ENCODE measurements around the gene TFPT. TPM values are rescaled to one million over a fixed set of nuclear protein-coding genes. Genes with fewer than 3 reads are reported as not detected.

The TFPT gene
- total and polyA plus RNA-seq, 2 of the 4 experiments (the other 2 are of a cell fraction) = 7.9 to 17.1 TPM

DNA sequence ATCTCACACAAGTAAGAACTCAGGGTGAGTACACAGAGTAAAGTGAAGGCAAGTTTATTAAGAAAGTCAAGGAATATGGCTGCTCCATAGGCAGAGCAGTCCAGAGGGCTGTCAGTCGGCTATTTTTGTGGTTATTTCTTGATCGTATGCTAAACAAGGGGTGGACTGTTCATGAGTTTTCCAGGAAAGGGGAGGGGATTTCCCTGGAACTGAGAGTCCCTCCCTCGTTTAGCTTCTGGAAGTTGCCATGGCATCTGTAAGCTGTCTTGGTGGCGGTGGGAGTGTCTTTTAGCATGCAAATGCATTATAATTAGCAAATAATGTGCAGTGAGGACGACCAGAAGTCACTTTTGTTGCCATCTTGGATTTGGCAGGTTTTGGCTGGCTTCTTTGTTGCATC is 46.0 kb downstream of the TFPT start:
- ChIA-PET CTCF (no interaction called here), POLR2A (ENCODE audit: unreplicated experiment) (no interaction called here)
- no peak overlapping the region for H4K91ac ChIP-seq (ENCODE audit: insufficient read depth, low read depth, low read length)
- no peaks in the 10 kb centered on the region for H3K9me1 ChIP-seq (ENCODE audit: insufficient read depth, low read length)
- no peak overlapping the region for H3K27ac ChIP-seq (ENCODE audit: insufficient read depth, low read length)
- no peak overlapping the region for H3K4me3 ChIP-seq (ENCODE audit: insufficient read depth, low read depth, low read length)
- H3K4ac ChIP-seq (ENCODE audit: low read depth, low read length) = no peak overlapping the region
- ATAC-seq (ENCODE audit: low read depth) (no peak), DNase-seq (no peak)
- H2BK20ac ChIP-seq (ENCODE audit: low read depth, low read length) = no peak overlapping the region
- no CpG with 5 or more reads among the region's 5 CpGs for WGBS, 2 experiments (ENCODE audit: extremely low coverage in 2 of 2, insufficient read length in 1 of 2)
- no peaks in the 10 kb centered on the region for H3K79me1 ChIP-seq (ENCODE audit: low read depth in 1 of 2, low read length in 2 of 2)
- no peak overlapping the region for H3K18ac ChIP-seq (ENCODE audit: low read depth, low read length)
- no peaks in the 10 kb centered on the region for H3K4me1 ChIP-seq (ENCODE audit: control insufficient read depth, insufficient read depth, low read length)
- no peaks in the 10 kb centered on the region for H3K36me3 ChIP-seq (ENCODE audit: control insufficient read depth, insufficient read depth, low read length)
- H2BK5ac ChIP-seq (ENCODE audit: low read depth, low read length, poor library complexity, severe bottlenecking) = no peak overlapping the region
- intact Hi-C loops (cut with micrococcal nuclease) = no loop called here
- no peak overlapping the region for H3K14ac ChIP-seq (replicated peaks; ENCODE audit: low read depth, low read length)
- no peak overlapping the region for H2AFZ ChIP-seq (replicated peaks; ENCODE audit: low read length, poor library complexity)
- in situ Hi-C loops (cut with MboI; ENCODE audit: low sequenced_read_pairs) = no loop called here
- H4K8ac ChIP-seq (ENCODE audit: low read depth in 2 of 2, low read length in 2 of 2) = no peak overlapping the region
- dilution Hi-C loops (cut with HindIII; ENCODE audit: low sequenced_read_pairs, unreplicated experiment) = no loop called here
- H3K9ac ChIP-seq (ENCODE audit: low read depth, low read length) = no peak overlapping the region
- H4K5ac ChIP-seq (ENCODE audit: low read depth, low read length) = no peak overlapping the region
- no peaks in the 10 kb centered on the region for H3K27me3 ChIP-seq (ENCODE audit: control insufficient read depth, insufficient read depth, low read length)
- H3K4me2 ChIP-seq (ENCODE audit: low read depth, low read length) = no peak overlapping the region
- no peak overlapping the region for H3K56ac ChIP-seq (ENCODE audit: extremely low read depth, insufficient read depth, low read length)
- no peak overlapping the region for H2AK5ac ChIP-seq (ENCODE audit: low read depth, low read length)
- peaks cover 7% of the 10 kb centered on the region; the same call in 1 of the 2 replicates for H3K9me3 ChIP-seq (ENCODE audit: control insufficient read depth, insufficient read depth, low read length)
- no peak for TF ChIP-seq CHD1 (IDR thresholded peaks at IDR 0.05; ENCODE audit: low read depth, low read length)
- no peak for TF ChIP-seq RCOR1 (IDR thresholded peaks at IDR 0.05; ENCODE audit: insufficient replicate concordance, low read length)
- no peak for TF ChIP-seq RAD21 (IDR thresholded peaks at IDR 0.05; ENCODE audit: low read length)
- no peak for TF ChIP-seq RFX5 (IDR thresholded peaks at IDR 0.05; ENCODE audit: low read depth, low read length)
- no peak for TF ChIP-seq MAZ (IDR thresholded peaks at IDR 0.05; ENCODE audit: borderline replicate concordance, low read depth, low read length)
- TF ChIP-seq FOS (IDR thresholded peaks at IDR 0.05; ENCODE audit: low read depth, low read length) = no peak
- no peak for TF ChIP-seq MXI1 (IDR thresholded peaks at IDR 0.05; ENCODE audit: borderline replicate concordance, low read depth, low read length)
- TF ChIP-seq SMC3 (IDR thresholded peaks at IDR 0.05; ENCODE audit: low read depth, low read length) = no peak
- TF ChIP-seq, protein P1, sequence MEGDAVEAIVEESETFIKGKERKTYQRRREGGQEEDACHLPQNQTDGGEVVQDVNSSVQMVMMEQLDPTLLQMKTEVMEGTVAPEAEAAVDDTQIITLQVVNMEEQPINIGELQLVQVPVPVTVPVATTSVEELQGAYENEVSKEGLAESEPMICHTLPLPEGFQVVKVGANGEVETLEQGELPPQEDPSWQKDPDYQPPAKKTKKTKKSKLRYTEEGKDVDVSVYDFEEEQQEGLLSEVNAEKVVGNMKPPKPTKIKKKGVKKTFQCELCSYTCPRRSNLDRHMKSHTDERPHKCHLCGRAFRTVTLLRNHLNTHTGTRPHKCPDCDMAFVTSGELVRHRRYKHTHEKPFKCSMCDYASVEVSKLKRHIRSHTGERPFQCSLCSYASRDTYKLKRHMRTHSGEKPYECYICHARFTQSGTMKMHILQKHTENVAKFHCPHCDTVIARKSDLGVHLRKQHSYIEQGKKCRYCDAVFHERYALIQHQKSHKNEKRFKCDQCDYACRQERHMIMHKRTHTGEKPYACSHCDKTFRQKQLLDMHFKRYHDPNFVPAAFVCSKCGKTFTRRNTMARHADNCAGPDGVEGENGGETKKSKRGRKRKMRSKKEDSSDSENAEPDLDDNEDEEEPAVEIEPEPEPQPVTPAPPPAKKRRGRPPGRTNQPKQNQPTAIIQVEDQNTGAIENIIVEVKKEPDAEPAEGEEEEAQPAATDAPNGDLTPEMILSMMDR (conservative IDR thresholded peaks at IDR 0.05; ENCODE audit: low read depth, low read length) = no peak
- TF ChIP-seq NFE2L2 (IDR thresholded peaks at IDR 0.05; ENCODE audit: low read depth, low read length) = no peak
- TF ChIP-seq, protein P2, sequence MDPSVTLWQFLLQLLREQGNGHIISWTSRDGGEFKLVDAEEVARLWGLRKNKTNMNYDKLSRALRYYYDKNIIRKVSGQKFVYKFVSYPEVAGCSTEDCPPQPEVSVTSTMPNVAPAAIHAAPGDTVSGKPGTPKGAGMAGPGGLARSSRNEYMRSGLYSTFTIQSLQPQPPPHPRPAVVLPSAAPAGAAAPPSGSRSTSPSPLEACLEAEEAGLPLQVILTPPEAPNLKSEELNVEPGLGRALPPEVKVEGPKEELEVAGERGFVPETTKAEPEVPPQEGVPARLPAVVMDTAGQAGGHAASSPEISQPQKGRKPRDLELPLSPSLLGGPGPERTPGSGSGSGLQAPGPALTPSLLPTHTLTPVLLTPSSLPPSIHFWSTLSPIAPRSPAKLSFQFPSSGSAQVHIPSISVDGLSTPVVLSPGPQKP (IDR thresholded peaks at IDR 0.05; ENCODE audit: borderline replicate concordance, low read depth, low read length) = no peak
- no peak for TF ChIP-seq MAFK (IDR thresholded peaks at IDR 0.05; ENCODE audit: low read depth, low read length)
- TF ChIP-seq BHLHE40 (IDR thresholded peaks at IDR 0.05; ENCODE audit: low read depth, low read length) = no peak
- TF ChIP-seq CEBPB (IDR thresholded peaks at IDR 0.05; ENCODE audit: low read depth, low read length) = no peak
- H4K20me1 ChIP-seq (ENCODE audit: insufficient read depth, low read length) = no peaks in the 10 kb centered on the region
- no peak overlapping the region for H2BK15ac ChIP-seq (ENCODE audit: low read depth, low read length)
- H2BK120ac ChIP-seq (ENCODE audit: low read depth, low read length) = no peak overlapping the region
- H2AK9ac ChIP-seq (replicated peaks; ENCODE audit: low read depth, low read length, poor library complexity) = no peak overlapping the region
- BruUV-seq (replicated peaks) = no TSS peak
- H3K23ac ChIP-seq (ENCODE audit: low read depth, low read length) = no peak overlapping the region

All from IMR-90 (cell line).